ENCODE results near the gene GPR139.

GRCh38 chr16:20029611-20030010, 44.1 kb downstream of the GPR139 start:
- no peak for TF ChIP-seq CTCF (IDR thresholded peaks at IDR 0.05)
- no peak for TF ChIP-seq POLR2A (IDR thresholded peaks at IDR 0.05)
